Osteoblast (primary cell): ENCODE measurements around the gene C1orf174. TPM values are rescaled to one million over a fixed set of nuclear protein-coding genes. Genes with fewer than 3 reads are reported as not detected.

Source experiments
- DNase-seq: peaks from one replicate; pipeline ENCODE4 v3.0.0; 2011; ENCODE audit warnings: low spot score, mixed read lengths; ENCODE audit not compliant: insufficient read length; ENCODE audit errors: missing footprints
- H2AFZ ChIP-seq: 2 replicates; pipeline ENCODE4 v1.6.0; 2011; ENCODE audit warnings: mild to moderate bottlenecking, low read length
- H3K27ac ChIP-seq: 2 replicates; pipeline ENCODE4 v1.5.1; 2011; ENCODE audit warnings: mild to moderate bottlenecking, low read depth, low read length, moderate library complexity
- H3K27me3 ChIP-seq: 2 replicates; pipeline ENCODE4 v1.6.0; 2012; ENCODE audit warnings: mild to moderate bottlenecking, control low read depth, inconsistent platforms, low read length, moderate library complexity; ENCODE audit not compliant: insufficient read depth
- H3K36me3 ChIP-seq: 2 replicates; pipeline ENCODE4 v1.5.1; 2011; ENCODE audit warnings: mild to moderate bottlenecking, low read length, control low read depth, moderate library complexity; ENCODE audit not compliant: insufficient read depth
- H3K4me1 ChIP-seq: 2 replicates; pipeline ENCODE4 v1.5.1; 2011; ENCODE audit warnings: mild to moderate bottlenecking, low read length, control low read depth, moderate library complexity; ENCODE audit not compliant: insufficient read depth
- H3K4me2 ChIP-seq: 2 replicates; pipeline ENCODE4 v1.6.0; 2011; ENCODE audit warnings: mild to moderate bottlenecking, low read length; ENCODE audit not compliant: insufficient read depth
- H3K4me3 ChIP-seq: fragments of 200-600 bp; sonication (generic); 3 replicates; pipeline ENCODE4 v1.5.1; 2012; ENCODE audit warnings: mild to moderate bottlenecking, low read length, inconsistent platforms; ENCODE audit not compliant: insufficient read depth
- H3K79me2 ChIP-seq: 2 replicates; pipeline ENCODE4 v1.6.0; 2012; ENCODE audit warnings: mild to moderate bottlenecking, low read length, control low read depth, inconsistent platforms; ENCODE audit not compliant: insufficient read depth
- H3K9me3 ChIP-seq: 2 replicates; pipeline ENCODE4 v1.5.1; 2011; ENCODE audit warnings: low read depth, low read length, control low read depth
- H4K20me1 ChIP-seq: 2 replicates; pipeline ENCODE4 v1.6.0; 2012; ENCODE audit warnings: mild to moderate bottlenecking, low read length, control low read depth; ENCODE audit not compliant: insufficient read depth
- total RNA-seq: library from RNA; depleted of rRNA; stranded (reverse); fragments of >200 nt; gene quantifications from 2 replicates; pipeline ENCODE4 v1.2.3, GENCODE V29; 2012
- TF ChIP-seq, protein P1 (sequence below): IDR thresholded peaks from 2 replicates; pipeline ENCODE4 v1.5.1; 2011; ENCODE audit warnings: mild to moderate bottlenecking, low read depth, low read length, moderate library complexity; ENCODE audit errors: extremely low read depth

C1orf174 gene
- total RNA-seq, 1 donor = 29.3 TPM

DNA sequence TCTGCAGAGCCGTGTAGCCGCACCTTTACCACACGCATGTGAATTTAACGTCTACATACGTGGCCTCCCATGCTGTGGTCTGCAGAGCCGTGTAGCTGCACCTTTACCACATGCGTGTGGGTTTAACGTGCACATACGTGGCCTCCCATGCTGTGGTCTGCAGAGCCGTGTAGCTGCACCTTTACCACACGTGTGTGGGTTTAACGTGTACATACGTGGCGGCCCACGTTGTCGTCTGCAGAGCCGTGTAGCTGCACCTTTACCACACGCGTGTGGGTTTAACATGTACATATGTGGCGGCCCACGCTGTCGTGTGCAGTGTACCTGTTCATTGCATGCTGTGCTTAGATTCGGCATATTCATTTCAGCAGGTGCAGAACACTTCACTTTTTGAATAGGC lies 25.3 kb downstream of the C1orf174 start:
- H2AFZ ChIP-seq = no peak overlapping the region
- H3K27ac ChIP-seq = no peak overlapping the region
- H3K79me2 ChIP-seq = no peaks in the 10 kb centered on the region
- no peaks in the 10 kb centered on the region for H3K27me3 ChIP-seq
- TF ChIP-seq, protein P1, sequence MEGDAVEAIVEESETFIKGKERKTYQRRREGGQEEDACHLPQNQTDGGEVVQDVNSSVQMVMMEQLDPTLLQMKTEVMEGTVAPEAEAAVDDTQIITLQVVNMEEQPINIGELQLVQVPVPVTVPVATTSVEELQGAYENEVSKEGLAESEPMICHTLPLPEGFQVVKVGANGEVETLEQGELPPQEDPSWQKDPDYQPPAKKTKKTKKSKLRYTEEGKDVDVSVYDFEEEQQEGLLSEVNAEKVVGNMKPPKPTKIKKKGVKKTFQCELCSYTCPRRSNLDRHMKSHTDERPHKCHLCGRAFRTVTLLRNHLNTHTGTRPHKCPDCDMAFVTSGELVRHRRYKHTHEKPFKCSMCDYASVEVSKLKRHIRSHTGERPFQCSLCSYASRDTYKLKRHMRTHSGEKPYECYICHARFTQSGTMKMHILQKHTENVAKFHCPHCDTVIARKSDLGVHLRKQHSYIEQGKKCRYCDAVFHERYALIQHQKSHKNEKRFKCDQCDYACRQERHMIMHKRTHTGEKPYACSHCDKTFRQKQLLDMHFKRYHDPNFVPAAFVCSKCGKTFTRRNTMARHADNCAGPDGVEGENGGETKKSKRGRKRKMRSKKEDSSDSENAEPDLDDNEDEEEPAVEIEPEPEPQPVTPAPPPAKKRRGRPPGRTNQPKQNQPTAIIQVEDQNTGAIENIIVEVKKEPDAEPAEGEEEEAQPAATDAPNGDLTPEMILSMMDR = no peak
- H3K9me3 ChIP-seq = peaks cover 4% of the 10 kb centered on the region
- H3K4me1 ChIP-seq = no peaks in the 10 kb centered on the region
- peaks cover 13% of the 10 kb centered on the region for H3K36me3 ChIP-seq
- H3K4me2 ChIP-seq = no peak overlapping the region
- H3K4me3 ChIP-seq = no peak overlapping the region
- H4K20me1 ChIP-seq = no peaks in the 10 kb centered on the region
- no peak for DNase-seq

DNA sequence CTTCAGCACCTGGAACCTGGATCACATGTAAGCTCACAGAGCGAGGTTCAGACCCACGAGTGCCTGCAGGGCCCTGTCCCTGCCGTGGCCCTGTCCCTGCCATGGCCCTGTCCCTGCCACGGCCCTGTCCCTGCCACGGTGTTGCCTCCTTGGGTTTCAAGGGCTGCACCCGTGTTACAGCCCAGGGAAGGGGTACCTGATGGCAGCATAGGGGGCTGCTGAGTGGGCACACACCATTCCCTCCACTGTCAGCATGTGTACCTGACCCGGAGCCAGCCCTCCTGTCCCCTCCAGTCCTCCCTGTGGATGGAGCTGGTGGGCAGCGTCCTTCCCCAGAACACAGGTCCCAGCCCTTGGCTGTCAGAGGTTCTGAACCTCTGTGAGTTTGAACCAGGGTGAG lies 27.5 kb downstream of the C1orf174 start:
- no peak overlapping the region for H2AFZ ChIP-seq
- H3K9me3 ChIP-seq = no peaks in the 10 kb centered on the region
- DNase-seq = no peak
- no peak overlapping the region for H3K4me2 ChIP-seq
- no peaks in the 10 kb centered on the region for H4K20me1 ChIP-seq
- peaks cover 6% of the 10 kb centered on the region for H3K36me3 ChIP-seq
- H3K4me3 ChIP-seq = no peak overlapping the region
- no peaks in the 10 kb centered on the region for H3K27me3 ChIP-seq
- TF ChIP-seq, protein P1 = no peak
- no peaks in the 10 kb centered on the region for H3K79me2 ChIP-seq
- H3K4me1 ChIP-seq = no peaks in the 10 kb centered on the region
- H3K27ac ChIP-seq = no peak overlapping the region

DNA sequence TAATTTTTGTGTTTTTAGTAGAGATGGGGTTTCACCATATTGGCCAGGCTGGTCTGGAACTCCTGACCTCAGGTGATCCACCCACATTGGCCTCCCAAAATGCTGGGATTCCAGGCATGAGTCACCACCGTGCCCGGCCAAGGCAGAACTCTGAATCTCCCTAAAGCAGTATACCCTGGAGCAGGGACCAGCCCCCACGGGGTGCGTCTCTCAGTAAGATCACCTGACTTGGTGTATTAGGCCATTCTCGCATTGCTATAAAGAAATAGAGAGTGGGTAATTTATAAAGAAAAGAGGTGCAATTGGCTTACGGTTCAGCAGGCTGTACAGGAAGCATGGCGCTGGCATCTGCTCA lies 28.6 kb downstream of the C1orf174 start:
- Histone ChIP-seq H4K20me1 (no peaks in the 10 kb centered on the region), H3K4me3 (no peak overlapping the region), H3K79me2 (no peaks in the 10 kb centered on the region), H3K4me1 (no peaks in the 10 kb centered on the region), H3K27ac (no peak overlapping the region), H2AFZ (no peak overlapping the region), H3K36me3 (peaks cover 6% of the 10 kb centered on the region), H3K27me3 (no peaks in the 10 kb centered on the region), H3K4me2 (no peak overlapping the region), H3K9me3 (no peaks in the 10 kb centered on the region)
- TF ChIP-seq, protein P1 = no peak
- no peak for DNase-seq

DNA sequence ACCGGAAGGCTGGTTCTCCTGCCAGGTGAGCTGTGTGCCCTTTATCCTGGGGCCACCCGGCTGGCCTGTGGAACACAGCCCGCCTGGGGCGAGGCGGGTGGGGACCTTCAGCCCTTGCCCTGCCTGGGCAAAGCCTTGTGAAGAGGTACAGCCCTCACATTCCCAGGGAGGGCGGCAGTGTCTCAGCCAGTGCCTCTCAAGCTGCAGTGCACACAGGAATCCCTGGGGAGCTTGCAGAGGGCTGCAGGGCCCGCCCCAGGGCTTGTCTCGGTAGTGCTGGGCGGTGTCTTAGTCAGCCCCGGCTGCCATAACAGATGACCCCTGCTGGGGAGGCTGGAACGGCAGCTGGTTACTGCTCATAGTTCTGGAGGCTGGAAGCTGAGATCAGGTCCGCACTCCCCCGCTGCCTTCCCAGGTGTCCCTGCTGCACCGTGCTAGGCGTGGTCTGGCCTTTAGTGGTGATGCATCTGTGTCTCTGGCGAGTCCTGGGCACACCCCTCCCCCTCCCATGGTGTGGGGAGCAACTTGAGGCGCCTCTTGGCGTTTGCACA lies 30.2 kb downstream of the C1orf174 start:
- H4K20me1 ChIP-seq = no peaks in the 10 kb centered on the region
- TF ChIP-seq, protein P1 = peak; percentile 8
- H3K27ac ChIP-seq = no peak overlapping the region
- no peaks in the 10 kb centered on the region for H3K4me1 ChIP-seq
- no peak overlapping the region for H3K4me2 ChIP-seq
- no peak overlapping the region for H3K4me3 ChIP-seq
- H2AFZ ChIP-seq = no peak overlapping the region
- peaks cover 3% of the 10 kb centered on the region for H3K36me3 ChIP-seq
- no peaks in the 10 kb centered on the region for H3K27me3 ChIP-seq
- no peaks in the 10 kb centered on the region for H3K79me2 ChIP-seq
- no peaks in the 10 kb centered on the region for H3K9me3 ChIP-seq
- no peak for DNase-seq
